DND-41 (cell line): Measurements from ENCODE around the gene TMBIM6.

ENCODE experiments used
- EZH2 ChIP-seq: IDR thresholded peaks from 3 replicates; pipeline ENCODE4 v1.6.1; 2012; ENCODE audit warnings: borderline replicate concordance, low read depth, mild to moderate bottlenecking, moderate library complexity, low read length, inconsistent platforms; ENCODE audit not compliant: severe bottlenecking
- TF ChIP-seq, protein P1 (sequence below): IDR thresholded peaks from 2 replicates; pipeline ENCODE4 v1.5.1; 2012; ENCODE audit warnings: borderline replicate concordance, low read length, moderate library complexity, mild to moderate bottlenecking; ENCODE audit not compliant: poor library complexity, severe bottlenecking; ENCODE audit errors: extremely low read depth

DNA sequence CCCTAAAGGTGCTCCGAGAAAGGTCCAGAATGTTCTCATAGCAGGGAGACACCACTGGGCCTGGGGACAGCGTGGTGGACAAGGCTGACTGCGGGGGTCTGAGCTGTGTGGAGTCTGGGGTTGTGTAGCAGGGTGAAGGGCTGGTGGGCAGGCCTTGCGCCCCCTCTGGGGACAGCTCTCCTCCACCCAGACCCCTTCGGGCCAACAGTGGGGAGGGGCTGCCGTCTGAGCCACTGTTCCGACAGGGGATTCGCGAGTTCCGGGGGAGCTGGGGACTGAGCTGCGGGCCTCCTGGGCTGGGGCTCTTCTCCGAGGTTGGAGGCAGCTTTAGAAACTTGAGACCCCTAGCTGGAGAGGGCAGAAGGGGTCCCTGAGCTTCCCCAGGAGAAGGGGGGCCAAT is 54.8 kb downstream of the TMBIM6 start:
- TF ChIP-seq, protein P1, sequence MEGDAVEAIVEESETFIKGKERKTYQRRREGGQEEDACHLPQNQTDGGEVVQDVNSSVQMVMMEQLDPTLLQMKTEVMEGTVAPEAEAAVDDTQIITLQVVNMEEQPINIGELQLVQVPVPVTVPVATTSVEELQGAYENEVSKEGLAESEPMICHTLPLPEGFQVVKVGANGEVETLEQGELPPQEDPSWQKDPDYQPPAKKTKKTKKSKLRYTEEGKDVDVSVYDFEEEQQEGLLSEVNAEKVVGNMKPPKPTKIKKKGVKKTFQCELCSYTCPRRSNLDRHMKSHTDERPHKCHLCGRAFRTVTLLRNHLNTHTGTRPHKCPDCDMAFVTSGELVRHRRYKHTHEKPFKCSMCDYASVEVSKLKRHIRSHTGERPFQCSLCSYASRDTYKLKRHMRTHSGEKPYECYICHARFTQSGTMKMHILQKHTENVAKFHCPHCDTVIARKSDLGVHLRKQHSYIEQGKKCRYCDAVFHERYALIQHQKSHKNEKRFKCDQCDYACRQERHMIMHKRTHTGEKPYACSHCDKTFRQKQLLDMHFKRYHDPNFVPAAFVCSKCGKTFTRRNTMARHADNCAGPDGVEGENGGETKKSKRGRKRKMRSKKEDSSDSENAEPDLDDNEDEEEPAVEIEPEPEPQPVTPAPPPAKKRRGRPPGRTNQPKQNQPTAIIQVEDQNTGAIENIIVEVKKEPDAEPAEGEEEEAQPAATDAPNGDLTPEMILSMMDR = no peak
- no peak for TF ChIP-seq EZH2
